Endothelial cell of umbilical vein (primary cell): Measurements from ENCODE around the gene CLPTM1L. TPM values are rescaled to one million over a fixed set of nuclear protein-coding genes. Genes with fewer than 3 reads are reported as not detected.

Source experiments
- BruUV-seq: library from RNA; stranded (reverse); fragments of 400-500 nt; replicated peaks from 2 replicates; lab custom pipeline; 2021; lab: Mats Ljungman, UMichigan
- CTCF ChIA-PET: fragments of 300-600, 350-600 bp; sonication (Branson Sonifier 250); formaldehyde crosslinking; loops from one replicate; lab custom pipeline; 2021; ENCODE audit warnings: antibody characterized with exemption, inconsistent platforms; lab: Charles Lee
- POLR2A ChIA-PET: fragments of 300-600, 350-600 bp; sonication (Branson Sonifier 250); formaldehyde crosslinking; loops from one replicate; lab custom pipeline; 2021; ENCODE audit warnings: antibody characterized with exemption, inconsistent platforms; lab: Charles Lee
- DNase-seq: peaks from one replicate; pipeline ENCODE4 v3.0.0-alpha.2; 2011; ENCODE audit warnings: low read depth, low spot score
- FAIRE-seq: peaks from 2 replicates; lab custom pipeline; 2011; peaks lifted over from hg19 to GRCh38; lab: Jason Lieb, UNC
- H2AFZ ChIP-seq: 2 replicates; pipeline ENCODE4 v1.6.0; 2012; ENCODE audit warnings: low read depth, low read length, control low read depth, inconsistent platforms
- H3K27ac ChIP-seq: 2 replicates; pipeline ENCODE4 v1.5.1; 2011; ENCODE audit warnings: low read depth, mild to moderate bottlenecking, control low read depth, low read length, moderate library complexity; ENCODE audit not compliant: insufficient read depth
- H3K27me3 ChIP-seq, 2 experiments: 2 replicates each; pipeline versions ENCODE4 v1.6.0 to v1.6.1; 2011; ENCODE audit warnings: low read length in 2 of 2, mixed read lengths in 1 of 2; ENCODE audit not compliant: control insufficient read depth in 2 of 2, insufficient read depth in 2 of 2
- H3K36me3 ChIP-seq, 2 experiments: 2 replicates in 1 of 2; 3 replicates in 1 of 2; pipeline ENCODE4 v1.5.1; 2011; ENCODE audit warnings: low read length in 2 of 2, mild to moderate bottlenecking in 1 of 2, moderate library complexity in 1 of 2; ENCODE audit not compliant: control insufficient read depth in 2 of 2, insufficient read depth in 2 of 2; ENCODE audit errors: extremely low read depth in 1 of 2
- H3K4me1 ChIP-seq: 3 replicates; pipeline ENCODE4 v1.5.1; 2011; ENCODE audit warnings: mild to moderate bottlenecking, low read length; ENCODE audit not compliant: control insufficient read depth, insufficient read depth; ENCODE audit errors: extremely low read depth
- H3K4me2 ChIP-seq: 2 replicates; pipeline ENCODE4 v1.6.1; 2011; ENCODE audit warnings: low read length, control low read depth, mixed read lengths; ENCODE audit not compliant: insufficient read depth
- H3K4me3 ChIP-seq, 3 experiments: fragments of 200-600 bp in 1 of 3; sonication (generic), shearing (Covaris generic) in 1 of 3; replicated peaks in 1 of 3; 2 replicates each; pipeline ENCODE4 v1.5.1; 2011 to 2016; ENCODE audit warnings: control low read depth in 3 of 3, low read length in 3 of 3, mild to moderate bottlenecking in 2 of 3, inconsistent platforms in 1 of 3, low read depth in 1 of 3, moderate library complexity in 1 of 3; ENCODE audit not compliant: insufficient read depth in 1 of 3
- H3K79me2 ChIP-seq: 2 replicates; pipeline ENCODE4 v1.6.0; 2012; ENCODE audit warnings: low read length, inconsistent platforms; ENCODE audit not compliant: control insufficient read depth, insufficient read depth
- H3K9ac ChIP-seq: replicated peaks from 2 replicates; pipeline ENCODE3; 2011; ENCODE audit warnings: low read length, control low read depth; ENCODE audit not compliant: insufficient read depth; ENCODE audit errors: extremely low read depth
- H3K9me1 ChIP-seq: replicated peaks from 3 replicates; pipeline ENCODE4 v1.6.0; 2011; ENCODE audit warnings: mild to moderate bottlenecking, low read length; ENCODE audit not compliant: control insufficient read depth, insufficient read depth; ENCODE audit errors: extremely low read depth
- H3K9me3 ChIP-seq: replicated peaks from 2 replicates; pipeline ENCODE4 v1.5.1; 2012; ENCODE audit warnings: low read length, inconsistent platforms; ENCODE audit not compliant: control insufficient read depth, insufficient read depth
- H4K20me1 ChIP-seq: replicated peaks from 2 replicates; pipeline ENCODE3; 2011; ENCODE audit warnings: mild to moderate bottlenecking, low read length; ENCODE audit not compliant: control insufficient read depth, insufficient read depth; ENCODE audit errors: extremely low read depth
- CTCF ChIP-seq, 2 donors: IDR thresholded peaks; 1 replicate in 1 of 2; 2 replicates in 1 of 2; pipeline ENCODE4 v1.5.1; 2011; ENCODE audit warnings: low read length in 2 of 2, mild to moderate bottlenecking in 2 of 2, moderate library complexity in 2 of 2, control low read depth in 1 of 2, inconsistent platforms in 1 of 2, low read depth in 1 of 2; ENCODE audit not compliant: insufficient read depth in 1 of 2; ENCODE audit errors: extremely low read depth in 1 of 2
- EZH2 ChIP-seq: IDR thresholded peaks from 2 replicates; pipeline ENCODE4 v1.6.1; 2012; ENCODE audit warnings: borderline replicate concordance, low read depth, mild to moderate bottlenecking, moderate library complexity, low read length, inconsistent platforms; ENCODE audit not compliant: severe bottlenecking
- FOS ChIP-seq: IDR thresholded peaks from 2 replicates; pipeline ENCODE4 v1.6.1; 2011; ENCODE audit warnings: mild to moderate bottlenecking, low read length, moderate library complexity, borderline replicate concordance; ENCODE audit not compliant: insufficient read depth
- GATA2 ChIP-seq: IDR thresholded peaks from 2 replicates; pipeline ENCODE4 v1.7.0; 2011; ENCODE audit warnings: low read depth, mild to moderate bottlenecking, moderate library complexity, mixed read lengths, low read length; ENCODE audit not compliant: insufficient read length, insufficient read depth
- JUN ChIP-seq: IDR thresholded peaks from 2 replicates; pipeline ENCODE4 v1.6.1; 2011; ENCODE audit warnings: borderline replicate concordance, low read depth; ENCODE audit not compliant: insufficient read length, insufficient read depth
- MAX ChIP-seq: IDR thresholded peaks from 2 replicates; pipeline ENCODE4 v1.6.1; 2011; ENCODE audit not compliant: insufficient read depth, insufficient read length
- MYC ChIP-seq: IDR thresholded peaks from one replicate; pipeline ENCODE4 v1.6.1; 2011; ENCODE audit warnings: mild to moderate bottlenecking, low read depth, low read length
- POLR2A ChIP-seq: IDR thresholded peaks from 2 replicates; pipeline ENCODE4 v1.6.1; 2012; ENCODE audit warnings: low read depth, mild to moderate bottlenecking, control low read depth, low read length
- POLR2AphosphoS5 ChIP-seq: IDR thresholded peaks from 2 replicates; pipeline ENCODE4 v1.6.1; 2012; ENCODE audit warnings: low read depth, mild to moderate bottlenecking, control low read depth, low read length, moderate library complexity; ENCODE audit not compliant: insufficient read depth
- dilution Hi-C: fragments of 300-500 bp; cut with MboI; formaldehyde crosslinking; loops from one replicate; pipeline ENCODE4 v1.15.0; 2019; ENCODE audit warnings: low sequenced_read_pairs; ENCODE audit not compliant: extremely low pct_ligation_motif_present
- intact Hi-C: fragments of 100-400 bp; cut with micrococcal nuclease; formaldehyde crosslinking; loops from one replicate; pipeline ENCODE4 v1.10.0; 2022
- polyA plus RNA-seq, 4 experiments: library from polyadenylated mRNA; depleted of rRNA in 3 of 4; stranded (reverse) in 3 of 4; unstranded in 1 of 4; fragments of >200 nt; gene quantifications; 2 replicates each; pipeline versions ENCODE4 v1.2.1 to v1.2.3, GENCODE V29; 2011 to 2012; ENCODE audit warnings: missing spikeins in 1 of 4
- total RNA-seq: library from RNA; stranded (reverse); gene quantifications from 2 replicates; pipeline ENCODE4 v1.2.3, GENCODE V29; 2021

Gene CLPTM1L
- total and polyA plus RNA-seq, 2 donors (not counting 3 experiments of a cell fraction or from before 2014, with no cell fraction given) = 116 to 191 TPM

GRCh38 chr5:1335540-1336095 lies 9.3 kb downstream of the CLPTM1L start:
- H3K79me2 ChIP-seq = no peaks in the 10 kb centered on the region
- dilution Hi-C loops = no loop called here
- H3K9me3 ChIP-seq = no peaks in the 10 kb centered on the region
- DNase-seq = no peak
- H3K4me3 ChIP-seq = no peak overlapping the region
- FAIRE-seq = no peak
- H2AFZ ChIP-seq = no peak overlapping the region
- no peaks in the 10 kb centered on the region for H3K4me1 ChIP-seq
- intact Hi-C loops = no loop called here
- no peak overlapping the region for H3K4me2 ChIP-seq
- no peak for TF ChIP-seq EZH2
- no peak for TF ChIP-seq POLR2AphosphoS5
- TF ChIP-seq JUN = no peak
- no peak for TF ChIP-seq POLR2A
- no peak for TF ChIP-seq MAX
- TF ChIP-seq CTCF (IDR thresholded peaks at IDR 0.05; ENCODE audit: extremely low read depth in 1 of 2, insufficient read depth in 1 of 2, low read depth in 1 of 2, low read length in 2 of 2) = no peak
- TF ChIP-seq GATA2 = no peak
- TF ChIP-seq FOS = no peak
- no peak for TF ChIP-seq MYC
- ChIA-PET POLR2A (no interaction called here), CTCF (no interaction called here)
- no peaks in the 10 kb centered on the region for H3K9me1 ChIP-seq
- no peaks in the 10 kb centered on the region for H4K20me1 ChIP-seq
- no peak overlapping the region for H3K27ac ChIP-seq
- BruUV-seq = no TSS peak
- H3K36me3 ChIP-seq = peaks cover 0 to 66% of the 10 kb centered on the region in 2 experiments
- H3K9ac ChIP-seq = no peak overlapping the region
- no peaks in the 10 kb centered on the region for H3K27me3 ChIP-seq
